ENCODE measurements around the gene RCOR2. TPM values are rescaled to one million over a fixed set of nuclear protein-coding genes. Genes with fewer than 3 reads are reported as not detected.

The RCOR2 gene
- total and polyA plus RNA-seq, 2 donors (not counting 1 experiment from before 2014, with no cell fraction given) = not detected

- ATAC-seq (ENCODE audit: low read depth) (no peak), DNase-seq (no peak)
- H3K79me2 ChIP-seq (ENCODE audit: control insufficient read depth, insufficient read depth, low read length) = peaks cover under 1% of the 10 kb centered on the region
- CTCF ChIA-PET = interaction anchor here (1.7 kb wide), 1 partner anchor 72 kb away, joined by 7 read pairs; no protein-coding TSS in a partner anchor
- no peak overlapping the region for H3K27ac ChIP-seq (ENCODE audit: low read length in 2 of 2)
- no peaks in the 10 kb centered on the region for H3K27me3 ChIP-seq (replicated peaks in 1 of 4; ENCODE audit: control extremely low read depth in 1 of 4, control insufficient read depth in 3 of 4, insufficient read depth in 4 of 4, low read length in 3 of 4)
- WGBS (ENCODE audit: insufficient coverage) = 95% methylated on average over 34 of the region's 46 CpGs
- POLR2A ChIA-PET = no interaction called here
- Mint-ChIP-seq H3K27me3 (no peaks in the 10 kb centered on the region), H3K9me3 (ENCODE audit: insufficient read depth) (no peaks in the 10 kb centered on the region), H3K27ac (no peak overlapping the region), H3K4me1 (no peaks in the 10 kb centered on the region), H3K4me3 (no peak overlapping the region)
- peaks cover 3 to 53% of the 10 kb centered on the region in 2 experiments for H3K36me3 ChIP-seq (replicated peaks in 1 of 2; ENCODE audit: control extremely low read depth in 1 of 2, control insufficient read depth in 1 of 2, extremely low read depth in 1 of 2, insufficient read depth in 2 of 2, low read length in 1 of 2)
- intact Hi-C loops (cut with micrococcal nuclease) = no loop called here
- H3K4me3 ChIP-seq (ENCODE audit: control extremely low read depth in 1 of 5, extremely low read depth in 1 of 5, insufficient read depth in 1 of 5, low read depth in 2 of 5, low read length in 4 of 5) = no peak overlapping the region
- H3K9me3 ChIP-seq (ENCODE audit: control extremely low read depth in 1 of 3, control insufficient read depth in 2 of 3, insufficient read depth in 1 of 3, low read length in 2 of 3) = no peaks in the 10 kb centered on the region
- H3K9ac ChIP-seq (ENCODE audit: low read length) = no peak overlapping the region
- H2AFZ ChIP-seq (ENCODE audit: insufficient read depth, low read depth, low read length, poor library complexity, severe bottlenecking) = no peak overlapping the region
- TF ChIP-seq, protein P1, sequence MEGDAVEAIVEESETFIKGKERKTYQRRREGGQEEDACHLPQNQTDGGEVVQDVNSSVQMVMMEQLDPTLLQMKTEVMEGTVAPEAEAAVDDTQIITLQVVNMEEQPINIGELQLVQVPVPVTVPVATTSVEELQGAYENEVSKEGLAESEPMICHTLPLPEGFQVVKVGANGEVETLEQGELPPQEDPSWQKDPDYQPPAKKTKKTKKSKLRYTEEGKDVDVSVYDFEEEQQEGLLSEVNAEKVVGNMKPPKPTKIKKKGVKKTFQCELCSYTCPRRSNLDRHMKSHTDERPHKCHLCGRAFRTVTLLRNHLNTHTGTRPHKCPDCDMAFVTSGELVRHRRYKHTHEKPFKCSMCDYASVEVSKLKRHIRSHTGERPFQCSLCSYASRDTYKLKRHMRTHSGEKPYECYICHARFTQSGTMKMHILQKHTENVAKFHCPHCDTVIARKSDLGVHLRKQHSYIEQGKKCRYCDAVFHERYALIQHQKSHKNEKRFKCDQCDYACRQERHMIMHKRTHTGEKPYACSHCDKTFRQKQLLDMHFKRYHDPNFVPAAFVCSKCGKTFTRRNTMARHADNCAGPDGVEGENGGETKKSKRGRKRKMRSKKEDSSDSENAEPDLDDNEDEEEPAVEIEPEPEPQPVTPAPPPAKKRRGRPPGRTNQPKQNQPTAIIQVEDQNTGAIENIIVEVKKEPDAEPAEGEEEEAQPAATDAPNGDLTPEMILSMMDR (IDR thresholded peaks at IDR 0.05) = no peak
- TF ChIP-seq EZH2 (IDR thresholded peaks at IDR 0.05; ENCODE audit: borderline replicate concordance, insufficient read depth, low read depth, low read length, poor library complexity, severe bottlenecking) = no peak
- no peaks in the 10 kb centered on the region for H3K4me1 ChIP-seq (ENCODE audit: control insufficient read depth in 2 of 2, insufficient read depth in 2 of 2, low read length in 2 of 2)
- H3K4me2 ChIP-seq (replicated peaks; ENCODE audit: low read depth, low read length, poor library complexity, severe bottlenecking) = no peak overlapping the region
- H4K20me1 ChIP-seq (ENCODE audit: control insufficient read depth, insufficient read depth, low read length, poor library complexity, severe bottlenecking) = peaks cover 59% of the 10 kb centered on the region
These were observed 8.1 kb downstream of the RCOR2 start for GRCh38 chr11:63908631-63909401.

GRCh38 chr11:63907808-63908530, 9.0 kb downstream of the RCOR2 start:
- Mint-ChIP-seq H3K4me1 (no peaks in the 10 kb centered on the region), H3K27me3 (no peaks in the 10 kb centered on the region), H3K9me3 (ENCODE audit: insufficient read depth) (no peaks in the 10 kb centered on the region), H3K27ac (no peak overlapping the region), H3K4me3 (no peak overlapping the region)
- DNase-seq (no peak), ATAC-seq (ENCODE audit: low read depth) (no peak)
- Histone ChIP-seq H3K79me2 (ENCODE audit: control insufficient read depth, insufficient read depth, low read length) (peaks cover 5% of the 10 kb centered on the region), H3K27me3 (replicated peaks in 1 of 4; ENCODE audit: control extremely low read depth in 1 of 4, control insufficient read depth in 3 of 4, insufficient read depth in 4 of 4, low read length in 3 of 4) (no peaks in the 10 kb centered on the region), H4K20me1 (ENCODE audit: control insufficient read depth, insufficient read depth, low read length, poor library complexity, severe bottlenecking) (peaks cover 68% of the 10 kb centered on the region), H3K9me3 (ENCODE audit: control extremely low read depth in 1 of 3, control insufficient read depth in 2 of 3, insufficient read depth in 1 of 3, low read length in 2 of 3) (no peaks in the 10 kb centered on the region), H3K4me1 (ENCODE audit: control insufficient read depth in 2 of 2, insufficient read depth in 2 of 2, low read length in 2 of 2) (no peaks in the 10 kb centered on the region), H3K9ac (ENCODE audit: low read length) (no peak overlapping the region), H3K4me3 (ENCODE audit: control extremely low read depth in 1 of 5, extremely low read depth in 1 of 5, insufficient read depth in 1 of 5, low read depth in 2 of 5, low read length in 4 of 5) (no peak overlapping the region), H3K36me3 (replicated peaks in 1 of 2; ENCODE audit: control extremely low read depth in 1 of 2, control insufficient read depth in 1 of 2, extremely low read depth in 1 of 2, insufficient read depth in 2 of 2, low read length in 1 of 2) (peaks cover 3 to 62% of the 10 kb centered on the region in 2 experiments), H3K4me2 (replicated peaks; ENCODE audit: low read depth, low read length, poor library complexity, severe bottlenecking) (no peak overlapping the region), H2AFZ (ENCODE audit: insufficient read depth, low read depth, low read length, poor library complexity, severe bottlenecking) (no peak overlapping the region), H3K27ac (ENCODE audit: low read length in 2 of 2) (no peak overlapping the region)
- ChIA-PET CTCF (interaction anchor here (1.3 to 1.9 kb wide), 3 partner anchors 69 to 71 kb away, joined by 6 to 22 read pairs (median 7); partner anchors contain the start of gene MARK2), POLR2A (no interaction called here)
- 93% methylated on average over 14 of the region's 21 CpGs for WGBS (ENCODE audit: insufficient coverage)
- intact Hi-C loops (cut with micrococcal nuclease) = no loop called here
- no peak for TF ChIP-seq EZH2 (IDR thresholded peaks at IDR 0.05; ENCODE audit: borderline replicate concordance, insufficient read depth, low read depth, low read length, poor library complexity, severe bottlenecking)
- TF ChIP-seq, protein P1 (IDR thresholded peaks at IDR 0.05) = no peak
